ENCODE measurements around the gene CRYL1.

- TF ChIP-seq CTCF (IDR thresholded peaks at IDR 0.05) (no peak), ZFX (IDR thresholded peaks at IDR 0.05; ENCODE audit: borderline replicate concordance) (no peak)
Observed at GRCh38 chr13:20390526-20391175, 135.0 kb downstream of the CRYL1 start.
